HG03558 (cell line): ENCODE data around the gene NCAPD2.
A peak's percentile ranks its signal among the peaks of the same experiment; 100 is the strongest.
"Not testable (repeated sequence)": the region's sequence is repeated elsewhere in the genome, so short reads cannot be mapped to it uniquely, and the experiment has no call there.

Experiments used
- ATAC-seq: cut with Tn5 transposase; IDR thresholded peaks from one replicate; pipeline ENCODE4 v1.9.1; 2021; ENCODE audit warnings: moderate number of reproducible peaks; ENCODE audit not compliant: unreplicated experiment; ENCODE audit errors: extremely low read depth

NCAPD2 gene

DNA sequence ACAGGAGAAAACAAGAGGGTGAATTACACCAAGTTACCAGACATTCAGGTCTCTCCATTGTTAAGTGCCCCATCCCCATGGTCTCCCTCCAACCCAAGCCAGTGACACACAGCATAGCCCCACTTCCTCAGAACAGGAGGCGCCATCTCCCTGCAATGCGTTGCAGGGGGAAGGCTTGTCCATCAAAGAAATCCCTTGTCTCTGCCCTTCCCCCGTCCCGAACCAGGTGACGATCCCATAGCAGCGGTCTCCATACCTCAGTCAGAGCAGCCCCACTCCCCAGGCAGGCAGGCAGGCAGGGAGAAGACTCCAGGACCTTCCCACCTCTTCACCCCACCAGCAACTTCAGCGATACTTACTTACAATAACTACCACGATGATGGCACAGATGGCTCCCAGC is 29.4 kb upstream of the NCAPD2 start:
- no peak for ATAC-seq

DNA sequence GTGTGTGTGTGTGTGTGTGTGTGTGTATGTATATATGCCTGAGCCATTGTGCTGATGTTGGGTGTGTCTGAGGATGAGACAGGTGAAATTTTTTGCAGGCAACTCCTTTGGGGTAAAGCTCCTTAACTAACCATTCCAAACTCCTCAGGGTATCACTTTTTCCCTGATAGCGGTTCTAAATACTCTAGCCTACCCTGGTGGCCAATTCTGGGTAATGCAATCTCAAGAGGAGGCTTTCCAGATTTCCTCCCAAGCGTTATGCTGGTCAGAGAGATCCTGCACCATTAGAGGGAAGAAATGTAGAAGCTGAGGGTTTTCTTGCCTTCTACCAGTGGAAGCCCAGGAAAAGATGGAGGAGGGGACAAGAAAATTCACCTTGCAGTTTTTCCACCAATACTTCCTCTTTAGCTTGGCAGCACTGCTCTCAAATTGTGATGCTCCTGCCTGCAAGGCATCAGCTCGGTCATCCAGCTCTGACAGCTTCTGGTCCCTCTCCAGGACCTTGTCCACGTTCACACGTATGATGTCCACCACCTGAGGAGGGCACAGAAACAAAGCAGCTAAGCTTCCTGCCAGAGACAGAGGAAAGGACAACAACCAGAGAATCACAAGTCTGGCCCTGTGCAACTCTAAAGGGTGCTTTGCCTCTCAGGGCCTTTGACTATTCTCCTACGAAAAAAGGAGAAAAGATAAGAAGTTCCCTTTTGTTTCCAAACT is 28.3 kb upstream of the NCAPD2 start:
- ATAC-seq = no peak

DNA sequence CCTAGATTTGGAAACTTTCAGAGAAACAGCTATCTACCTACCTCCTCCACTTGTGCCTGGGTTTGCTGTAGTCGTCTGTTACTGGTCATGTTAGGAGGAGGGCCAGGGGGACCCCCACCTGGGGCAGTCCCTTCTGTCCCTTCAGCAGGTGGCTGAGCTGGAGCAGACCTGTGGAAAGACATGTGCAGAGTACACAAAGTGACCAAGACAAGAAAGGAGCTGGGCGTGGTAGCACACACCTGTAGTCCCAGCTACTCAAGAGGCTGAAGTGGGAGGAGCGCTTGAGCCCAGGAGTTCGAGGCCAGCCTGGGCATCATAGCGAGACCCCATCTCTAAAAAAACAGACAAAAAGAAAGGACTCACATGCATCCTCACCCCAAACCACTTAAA is 27.7 kb upstream of the NCAPD2 start:
- no peak for ATAC-seq

GRCh38 chr12:6466751-6467150 is 27.2 kb upstream of the NCAPD2 start:
- ATAC-seq = not testable (repeated sequence)

GRCh38 chr12:6467571-6468282 is 26.2 kb upstream of the NCAPD2 start:
- ATAC-seq = not testable (repeated sequence)

DNA sequence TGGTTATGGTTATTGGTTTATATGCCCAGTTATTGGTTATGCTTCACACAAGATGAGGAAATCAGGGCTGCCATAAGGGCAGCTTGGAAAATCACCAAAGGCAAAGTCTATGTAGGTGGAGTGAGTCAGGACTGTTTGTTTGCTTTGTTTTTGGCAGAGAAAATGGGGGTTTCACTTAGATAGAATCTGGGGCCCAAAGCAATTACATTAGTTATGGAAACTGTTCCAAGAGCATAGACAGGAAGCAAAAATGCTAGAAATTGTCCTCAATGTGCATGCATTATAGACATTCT is 25.7 kb upstream of the NCAPD2 start:
- no peak for ATAC-seq

DNA sequence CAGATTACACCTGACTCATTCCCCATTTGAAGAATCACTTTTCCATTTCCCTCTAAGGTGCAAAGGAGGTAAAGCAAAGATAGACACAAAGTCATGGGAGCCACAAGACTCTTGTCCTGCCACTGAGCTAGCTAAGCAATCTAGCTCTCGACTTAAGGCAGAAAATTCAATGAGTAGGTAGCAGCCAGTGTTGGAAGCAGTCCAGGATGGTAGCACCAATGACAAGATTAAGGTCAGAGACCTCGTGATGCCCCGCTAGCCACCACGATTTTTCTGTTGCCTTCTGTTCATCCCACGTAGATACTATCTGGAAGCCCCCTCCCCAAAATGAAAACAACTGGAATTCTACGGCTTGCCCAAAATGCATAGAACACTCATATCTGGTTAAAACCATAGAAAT is 24.8 kb upstream of the NCAPD2 start:
- no peak for ATAC-seq

DNA sequence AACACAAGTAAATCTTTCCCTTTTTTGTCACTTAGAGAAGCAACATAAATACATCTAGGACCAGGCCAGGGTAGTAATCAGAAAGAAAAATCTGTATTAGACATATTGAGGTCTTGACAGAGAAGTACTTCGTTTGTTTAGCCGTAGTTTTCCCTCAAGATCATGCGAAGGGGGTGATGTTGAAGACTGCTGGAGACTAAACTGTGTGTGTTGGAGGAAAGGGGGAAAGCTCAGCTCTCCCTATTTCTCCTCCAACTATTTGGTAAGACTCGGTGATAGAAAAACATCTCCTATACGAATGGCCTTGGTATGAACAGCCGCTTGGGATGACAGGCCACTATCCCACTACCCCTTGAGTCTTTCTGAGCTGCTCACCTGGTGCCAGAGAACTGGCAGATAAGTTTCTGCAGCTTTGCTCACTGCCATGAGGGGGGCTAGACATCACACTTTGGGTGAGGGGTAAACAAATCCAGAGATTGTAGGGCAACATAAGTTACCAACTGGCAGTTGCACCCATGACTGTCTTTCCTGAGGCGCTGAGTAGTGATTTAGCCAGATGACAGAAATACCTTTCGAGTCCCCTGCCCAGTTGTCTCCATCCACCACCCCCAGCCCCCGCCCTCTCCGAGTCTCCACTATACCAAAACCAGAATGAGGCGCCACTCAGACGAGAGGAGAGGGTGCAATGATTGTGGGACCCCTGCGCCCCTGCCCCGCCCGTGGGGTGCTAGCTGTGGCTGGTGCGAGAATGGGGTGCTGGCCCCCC is 24.1 kb upstream of the NCAPD2 start:
- ATAC-seq = no peak

- ATAC-seq = peak; percentile 57
Observed at GRCh38 chr12:6470375-6471163, 23.3 kb upstream of the NCAPD2 start, which contains the start of gene VAMP1. Gene VAMP1 (minus strand): TSS chr12:6470677. CDS start chr12:6470531, 146 bp downstream.

GRCh38 chr12:6471989-6472360 is 21.9 kb upstream of the NCAPD2 start:
- no peak for ATAC-seq

DNA sequence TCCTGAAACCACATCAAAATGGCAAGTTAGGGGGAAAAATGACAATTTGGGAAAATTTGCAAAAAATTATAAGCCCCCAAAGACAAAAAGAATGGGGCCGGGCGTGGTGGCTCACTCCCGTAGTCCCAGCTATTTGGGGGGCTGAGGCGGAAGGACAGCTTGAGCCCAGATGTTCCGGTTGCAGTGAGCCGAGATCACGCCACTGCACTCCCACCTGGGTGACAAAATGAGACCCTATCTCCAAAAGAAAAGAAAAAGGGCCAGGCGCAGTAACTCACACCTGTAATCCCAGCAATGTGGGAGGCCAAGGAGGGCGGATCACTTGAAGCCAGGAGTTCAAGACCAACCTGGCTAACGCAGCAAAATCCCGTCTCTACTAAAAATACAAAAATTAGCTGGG is 21.4 kb upstream of the NCAPD2 start:
- no peak for ATAC-seq

DNA sequence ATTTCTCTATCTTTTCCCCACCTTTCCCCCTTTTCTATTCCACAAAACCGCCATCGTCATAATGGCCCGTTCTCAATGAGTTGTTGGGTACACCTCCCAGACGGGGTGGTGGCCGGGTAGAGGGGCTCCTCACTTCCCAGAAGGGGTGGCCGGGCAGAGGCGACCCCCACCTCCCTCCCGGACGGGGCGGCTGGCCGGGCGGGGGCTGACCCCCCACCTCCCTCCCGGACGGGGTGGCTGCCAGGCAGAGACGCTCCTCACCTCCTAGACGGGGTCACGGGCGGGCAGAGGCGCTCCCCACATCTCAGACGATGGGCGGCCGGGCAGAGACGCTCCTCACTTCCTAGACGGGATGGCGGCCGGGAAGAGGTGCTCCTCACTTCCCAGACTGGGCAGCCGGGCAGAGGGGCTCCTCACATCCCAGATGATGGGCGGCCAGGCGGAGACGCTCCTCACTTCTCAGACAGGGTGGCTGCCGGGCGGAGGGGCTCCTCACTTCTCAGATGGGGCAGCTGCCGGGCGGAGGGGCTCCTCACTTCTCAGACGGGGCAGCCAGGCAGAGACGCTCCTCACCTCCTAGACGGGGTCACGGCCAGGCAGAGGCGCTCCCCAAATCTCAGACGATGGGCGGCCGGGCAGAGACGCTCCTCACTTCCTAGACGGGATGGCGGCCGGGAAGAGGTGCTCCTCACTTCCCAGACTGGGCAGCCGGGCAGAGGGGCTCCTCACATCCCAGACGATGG is 18.5 kb upstream of the NCAPD2 start:
- ATAC-seq = not testable (repeated sequence)

- ATAC-seq = no peak
Observed at GRCh38 chr12:6476489-6476888, 17.4 kb upstream of the NCAPD2 start.

- not testable (repeated sequence) for ATAC-seq
Observed at GRCh38 chr12:6477601-6478377, 16.1 kb upstream of the NCAPD2 start.

DNA sequence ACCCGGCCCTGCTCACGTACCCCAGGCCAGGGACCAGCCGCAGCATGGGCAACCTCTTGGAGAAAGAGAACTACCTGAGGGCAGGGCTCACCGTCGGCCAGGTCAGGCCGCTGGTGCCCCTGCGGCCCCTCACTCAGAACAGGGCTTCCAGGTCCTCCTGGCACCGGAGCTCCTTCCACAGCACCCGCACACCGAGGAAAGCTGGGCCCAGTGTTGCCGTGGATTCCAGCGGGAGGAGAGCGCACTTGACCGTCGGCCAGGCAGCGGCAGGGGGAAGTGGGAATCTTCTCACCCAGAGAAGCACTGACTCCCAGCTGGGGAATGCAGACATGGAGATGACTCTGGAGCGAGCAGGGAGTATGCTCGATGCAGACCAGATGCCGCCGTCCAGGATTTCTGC is 15.5 kb upstream of the NCAPD2 start:
- ATAC-seq = no peak

DNA sequence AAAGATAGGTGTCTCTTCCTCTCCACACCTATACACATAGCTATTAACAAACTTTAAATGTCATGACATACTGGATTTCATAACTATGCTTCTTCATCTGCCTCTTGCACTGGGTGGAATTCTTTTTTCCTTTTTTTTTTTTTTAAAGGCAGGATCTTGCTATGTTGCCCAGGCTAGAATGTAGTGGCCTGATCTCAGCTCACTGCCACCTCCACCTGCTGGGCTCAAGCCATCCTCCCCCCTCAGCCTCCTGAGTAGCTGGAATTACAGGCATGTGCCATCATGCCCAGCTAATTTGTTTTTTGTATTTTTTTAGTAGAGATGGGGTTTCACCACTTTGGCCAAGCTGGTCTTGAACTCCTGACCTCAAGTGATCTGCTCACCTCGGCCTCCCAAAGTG is 5.7 kb upstream of the NCAPD2 start:
- ATAC-seq = no peak

- ATAC-seq = no peak
Observed at GRCh38 chr12:6489449-6489848, 4.5 kb upstream of the NCAPD2 start.

DNA sequence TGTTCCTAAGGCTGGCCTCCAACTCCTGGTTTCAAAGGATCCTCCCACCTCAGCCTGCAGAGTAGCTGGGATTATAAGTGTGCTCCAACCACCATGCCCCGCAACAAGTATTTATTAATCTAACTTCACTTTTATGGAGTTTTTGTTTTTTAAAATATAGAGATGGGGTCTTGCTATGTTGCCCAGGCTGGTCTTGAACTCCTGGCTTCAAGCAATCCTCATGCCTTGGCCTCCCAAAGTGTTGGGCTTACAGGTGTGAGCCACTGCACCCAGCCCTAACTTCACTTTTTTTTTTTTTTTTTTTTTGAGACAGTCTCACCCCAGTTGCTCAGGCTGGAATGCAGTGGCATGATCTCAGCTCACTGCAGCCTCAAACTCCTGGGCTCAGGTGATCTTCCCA is 3.2 kb upstream of the NCAPD2 start:
- ATAC-seq = not testable (repeated sequence)

DNA sequence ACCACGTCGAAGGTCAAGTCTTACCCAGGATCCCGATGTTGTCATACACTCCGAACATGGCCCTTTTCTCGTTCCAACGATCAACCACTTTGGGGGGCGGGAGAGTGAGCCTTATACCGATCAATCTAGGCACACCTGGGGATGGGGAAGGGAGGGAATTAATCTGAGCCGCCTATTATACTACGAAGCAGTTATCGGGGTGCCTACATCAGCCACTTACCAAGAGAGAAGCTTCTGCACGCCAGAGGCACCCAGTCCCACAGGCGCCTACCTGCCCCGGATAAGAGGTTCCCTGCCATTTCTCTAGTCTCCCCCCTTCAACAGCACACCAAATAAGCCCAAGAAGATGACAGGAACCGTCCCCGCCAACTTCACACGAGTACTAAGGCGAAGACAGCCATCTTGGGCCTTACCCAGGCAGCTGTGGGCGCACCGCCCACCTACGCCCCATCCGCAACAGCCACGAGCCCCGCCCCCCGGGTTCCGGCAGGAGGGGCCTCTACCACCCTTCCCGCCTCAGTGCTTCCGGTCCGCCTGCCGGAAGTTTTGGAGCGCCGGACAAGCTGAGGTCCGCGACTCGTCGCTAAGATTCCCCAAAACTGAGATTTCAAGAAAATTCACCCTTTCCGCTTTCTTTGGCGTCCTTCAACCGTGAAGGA is 935 bp upstream of the NCAPD2 start, which contains the start of gene MRPL51:
Gene MRPL51, minus strand, starts transcription at position 425 of the 659 bp plus-strand sequence. Its CDS starts 126 bp downstream, at position 299.
- ATAC-seq = no peak
